ENCODE results near the gene MRO. TPM values are rescaled to one million over a fixed set of nuclear protein-coding genes. Genes with fewer than 3 reads are reported as not detected.
"Not testable (repeated sequence)": the region's sequence is repeated elsewhere in the genome, so short reads cannot be mapped to it uniquely, and the experiment has no call there.

The MRO gene
- total RNA-seq, 1 experiment from 2014 or later, result not detected

- H3K4me1 ChIP-seq (ENCODE audit: control insufficient read depth, insufficient read depth, low read length), result no peaks in the 10 kb centered on the region
- no peaks in the 10 kb centered on the region for H3K36me3 ChIP-seq (ENCODE audit: control insufficient read depth, insufficient read depth, low read length)
- intact Hi-C loops (cut with micrococcal nuclease; ENCODE audit: unreplicated experiment) (no loop called here), in situ Hi-C loops (cut with HindIII; ENCODE audit: low pct_unique_long_range_greater_than_20kb, low sequenced_read_pairs) (no loop called here)
- DNase-seq (ENCODE audit: low read depth, low spot score), result no peak
- ChIA-PET CTCF (no interaction called here), POLR2A (interaction anchor here (0.6 kb wide), 1 partner anchor 15 kb away, joined by 7 read pairs; no protein-coding TSS in a partner anchor)
- no peaks in the 10 kb centered on the region for H3K27me3 ChIP-seq (ENCODE audit: control insufficient read depth, insufficient read depth, low read length)
- no peak for TF ChIP-seq TCF7L2 (IDR thresholded peaks at IDR 0.05; ENCODE audit: low read depth, low read length)
- TF ChIP-seq REST (IDR thresholded peaks at IDR 0.05; ENCODE audit: insufficient read depth in 1 of 2, low read depth in 2 of 2, low read length in 1 of 2), result no peak
- TF ChIP-seq CTCF (IDR thresholded peaks at IDR 0.05), result no peak
- TF ChIP-seq SIN3A (IDR thresholded peaks at IDR 0.05; ENCODE audit: borderline replicate concordance, insufficient read depth, low read depth, low read length), result no peak
- TF ChIP-seq POLR2AphosphoS5 (IDR thresholded peaks at IDR 0.05; ENCODE audit: low read depth, low read length), result no peak
- no peak overlapping the region for H3K4me3 ChIP-seq (ENCODE audit: low read depth in 2 of 2, low read length in 2 of 2)
- H3K9me3 ChIP-seq (ENCODE audit: control insufficient read depth, insufficient read depth, low read depth, low read length), result no peaks in the 10 kb centered on the region
- ATAC-seq, result no peak
- H3K27ac ChIP-seq (ENCODE audit: low read length), result no peak overlapping the region
- no TSS peak for BruUV-seq (replicated peaks)
Observed at GRCh38 chr18:50859793-50860555, 40.2 kb upstream of the MRO start.

- ATAC-seq (peak; percentile 57; the same call in 1 of the 2 replicates), DNase-seq (ENCODE audit: low read depth, low spot score) (no peak)
- Histone ChIP-seq H3K27me3 (ENCODE audit: control insufficient read depth, insufficient read depth, low read length) (no peaks in the 10 kb centered on the region), H3K4me1 (ENCODE audit: control insufficient read depth, insufficient read depth, low read length) (no peaks in the 10 kb centered on the region), H3K27ac (ENCODE audit: low read length) (no peak overlapping the region), H3K36me3 (ENCODE audit: control insufficient read depth, insufficient read depth, low read length) (no peaks in the 10 kb centered on the region), H3K9me3 (ENCODE audit: control insufficient read depth, insufficient read depth, low read depth, low read length) (no peaks in the 10 kb centered on the region), H3K4me3 (ENCODE audit: low read depth in 2 of 2, low read length in 2 of 2) (no peak overlapping the region)
- in situ Hi-C loops (cut with HindIII; ENCODE audit: low pct_unique_long_range_greater_than_20kb, low sequenced_read_pairs), result no loop called here
- ChIA-PET POLR2A (no interaction called here), CTCF (no interaction called here)
- BruUV-seq (replicated peaks), result no TSS peak
- TF ChIP-seq REST (IDR thresholded peaks at IDR 0.05; ENCODE audit: insufficient read depth in 1 of 2, low read depth in 2 of 2, low read length in 1 of 2) (no peak), SIN3A (IDR thresholded peaks at IDR 0.05; ENCODE audit: borderline replicate concordance, insufficient read depth, low read depth, low read length) (no peak), CTCF (IDR thresholded peaks at IDR 0.05) (no peak), POLR2AphosphoS5 (IDR thresholded peaks at IDR 0.05; ENCODE audit: low read depth, low read length) (no peak), TCF7L2 (IDR thresholded peaks at IDR 0.05; ENCODE audit: low read depth, low read length) (no peak)
- intact Hi-C loops (cut with micrococcal nuclease; ENCODE audit: unreplicated experiment), result no loop called here
Observed at GRCh38 chr18:50857694-50858093, 37.9 kb upstream of the MRO start.

- H3K4me3 ChIP-seq (ENCODE audit: low read depth in 2 of 2, low read length in 2 of 2); BruUV-seq (replicated peaks); in situ Hi-C loops (cut with HindIII; ENCODE audit: low pct_unique_long_range_greater_than_20kb, low sequenced_read_pairs); H3K4me1 ChIP-seq (ENCODE audit: control insufficient read depth, insufficient read depth, low read length); H3K9me3 ChIP-seq (ENCODE audit: control insufficient read depth, insufficient read depth, low read depth, low read length); intact Hi-C loops (cut with micrococcal nuclease; ENCODE audit: unreplicated experiment); POLR2A ChIA-PET; H3K27ac ChIP-seq (ENCODE audit: low read length); H3K27me3 ChIP-seq (ENCODE audit: control insufficient read depth, insufficient read depth, low read length); H3K36me3 ChIP-seq (ENCODE audit: control insufficient read depth, insufficient read depth, low read length); DNase-seq (ENCODE audit: low read depth, low spot score); ATAC-seq; CTCF ChIA-PET: not testable (repeated sequence)
Observed at GRCh38 chr18:50857166-50857565, 37.4 kb upstream of the MRO start.
